SK-N-SH (cell line): Measurements from ENCODE around the gene AOAH.

ENCODE experiments used
- POLR2AphosphoS5 ChIP-seq: IDR thresholded peaks from 2 replicates; pipeline ENCODE4 v1.6.1; 2012; ENCODE audit warnings: low read depth, low read length
- RFX5 ChIP-seq: IDR thresholded peaks from 2 replicates; pipeline ENCODE4 v1.6.1; 2012; ENCODE audit warnings: mild to moderate bottlenecking, improper control_type of control experiment, low read length

GRCh38 chr7:36650320-36650719 lies 74.0 kb downstream of the AOAH start:
- TF ChIP-seq RFX5 (no peak), POLR2AphosphoS5 (no peak)
